GM12878 (cell line): Measurements from ENCODE around the gene LPGAT1. TPM values are rescaled to one million over a fixed set of nuclear protein-coding genes. Genes with fewer than 3 reads are reported as not detected.

ENCODE experiments used
- ATAC-seq: fragments of 200-7000 bp; cut with Tn5 transposase; 3 replicates; pipeline ENCODE4 v1.9.1; 2020; ENCODE audit warnings: mild to moderate bottlenecking, moderate library complexity
- BruUV-seq: library from RNA; stranded (reverse); fragments of 400-500 nt; replicated peaks from 2 replicates; lab custom pipeline; 2021; lab: Mats Ljungman, UMichigan
- CTCF ChIA-PET: fragments of 300-600 bp; sonication (Branson Sonifier 250); formaldehyde crosslinking; extraction: SDS; loops from one replicate; lab custom pipeline; 2021; ENCODE audit warnings: inconsistent platforms; lab: Yijun Ruan, JAX
- POLR2A ChIA-PET: fragments of 350-600 bp; formaldehyde crosslinking; extraction: SDS; loops from one replicate; lab custom pipeline; 2021; ENCODE audit warnings: inconsistent platforms; lab: Charles Lee
- RAD21 ChIA-PET: fragments of 300-600 bp; sonication (Branson Sonifier 250); formaldehyde crosslinking; loops from one replicate; lab custom pipeline; 2023; ENCODE audit warnings: antibody characterized with exemption; ENCODE audit not compliant: unreplicated experiment; lab: Charles Lee
- SMC1A ChIA-PET: fragments of 300-600 bp; sonication (Branson Sonifier 250); formaldehyde crosslinking; loops from one replicate; lab custom pipeline; 2023; ENCODE audit not compliant: unreplicated experiment, uncharacterized antibody; lab: Charles Lee
- DNase-seq: peaks from one replicate; pipeline ENCODE4 v3.0.0-alpha.2; 2011; ENCODE audit warnings: low read depth, low spot score
- FAIRE-seq: peaks from 3 replicates; lab custom pipeline; 2011; peaks lifted over from hg19 to GRCh38; lab: Jason Lieb, UNC
- H2AFZ ChIP-seq: 2 replicates; pipeline ENCODE4 v1.6.0; 2011; ENCODE audit warnings: low read depth, low read length, control low read depth; ENCODE audit not compliant: control insufficient read depth
- H3K27ac ChIP-seq: 2 replicates; pipeline ENCODE4 v1.5.1; 2011; ENCODE audit warnings: control low read depth; ENCODE audit not compliant: control insufficient read depth, insufficient read depth
- H3K27me3 ChIP-seq, 2 experiments: replicated peaks in 1 of 2; 2 replicates each; pipeline versions ENCODE4 v1.6.0 to v1.6.1; 2011; ENCODE audit warnings: low read length in 1 of 2; ENCODE audit not compliant: control insufficient read depth in 2 of 2, insufficient read depth in 2 of 2
- H3K36me3 ChIP-seq, 2 experiments: 2 replicates each; pipeline ENCODE4 v1.5.1; 2011; ENCODE audit warnings: low read length in 1 of 2; ENCODE audit not compliant: control insufficient read depth in 2 of 2, insufficient read depth in 2 of 2
- H3K4me1 ChIP-seq: 2 replicates; pipeline ENCODE4 v1.6.1; 2011; ENCODE audit warnings: mild to moderate bottlenecking, low read length, moderate library complexity, mixed read lengths; ENCODE audit not compliant: control insufficient read depth, insufficient read depth
- H3K4me2 ChIP-seq: 2 replicates; pipeline ENCODE4 v1.6.0; 2011; ENCODE audit warnings: control low read depth; ENCODE audit not compliant: control insufficient read depth, insufficient read depth
- H3K4me3 ChIP-seq: fragments of 200-600 bp; sonication (generic); 2 replicates; pipeline ENCODE4 v1.5.1; 2016
- H3K79me2 ChIP-seq: 2 replicates; pipeline ENCODE4 v1.6.0; 2011; ENCODE audit warnings: low read length; ENCODE audit not compliant: control insufficient read depth, insufficient read depth
- H3K9ac ChIP-seq: 2 replicates; pipeline ENCODE4 v1.8.0; 2011; ENCODE audit warnings: low read length, control low read depth, mixed read lengths; ENCODE audit not compliant: control insufficient read depth, insufficient read depth
- H3K9me3 ChIP-seq: replicated peaks from 3 replicates; pipeline ENCODE4 v1.5.1; 2011; ENCODE audit warnings: mild to moderate bottlenecking, low read length; ENCODE audit not compliant: control insufficient read depth, insufficient read depth
- H4K20me1 ChIP-seq: 2 replicates; pipeline ENCODE4 v1.6.0; 2011; ENCODE audit not compliant: control insufficient read depth, insufficient read depth
- ASH2L ChIP-seq: fragments of 300-600, 200-600 bp; sonication (generic); IDR thresholded peaks from 2 replicates; pipeline ENCODE4 v1.6.1; 2017; ENCODE audit warnings: low read depth, mild to moderate bottlenecking, borderline replicate concordance
- JUND ChIP-seq: IDR thresholded peaks from 2 replicates; pipeline ENCODE4 v1.6.1; 2012; ENCODE audit warnings: low read depth, mild to moderate bottlenecking, low read length, improper control_type of control experiment, moderate library complexity
- NFIC ChIP-seq: IDR thresholded peaks from 2 replicates; pipeline ENCODE4 v1.6.1; 2012; ENCODE audit warnings: low read depth, mild to moderate bottlenecking, inconsistent platforms, low read length, moderate library complexity
- ZBTB40 ChIP-seq: fragments of 450-650 bp; IDR thresholded peaks from 2 replicates; pipeline ENCODE4 v1.6.1; 2016; ENCODE audit warnings: mild to moderate bottlenecking, moderate library complexity, borderline replicate concordance
- ZNF24 ChIP-seq: fragments of 450-650 bp; IDR thresholded peaks from 2 replicates; pipeline ENCODE4 v1.6.1; 2017; ENCODE audit warnings: antibody characterized with exemption, mild to moderate bottlenecking
- ZNF384 ChIP-seq: IDR thresholded peaks from 2 replicates; pipeline ENCODE4 v1.6.1; 2012; ENCODE audit warnings: low read depth, mild to moderate bottlenecking, low read length, improper control_type of control experiment, borderline replicate concordance
- ZSCAN29 ChIP-seq: fragments of 450-650 bp; IDR thresholded peaks from 2 replicates; pipeline ENCODE4 v1.6.1; 2017; ENCODE audit warnings: mild to moderate bottlenecking, moderate library complexity
- WGBS: methylation state at CpG from one replicate; pipeline ENCODE4 v1.1.6; 2016; ENCODE audit warnings: low lambda C conversion rate; ENCODE audit not compliant: insufficient replicate concordance, insufficient coverage; ENCODE audit errors: missing lambda C conversion rate; 5-methylcytosine and 5-hydroxymethylcytosine counted together
- in situ Hi-C: fragments of 300-500 bp; cut with MboI; formaldehyde crosslinking; loops from 9 replicates; pipeline ENCODE4 v1.14.3; 2018; ENCODE audit warnings: mixed read lengths
- intact Hi-C: fragments of 100-400 bp; cut with micrococcal nuclease; formaldehyde crosslinking; loops from one replicate; pipeline ENCODE4 v1.14.2; 2022; ENCODE audit not compliant: unreplicated experiment
- polyA plus RNA-seq, 11 experiments: library from polyadenylated mRNA; depleted of rRNA in 4 of 11; unstranded in 6 of 11; stranded (reverse) in 5 of 11; fragments of >200 nt; fragmentation: Nextera tagmentation in 4 of 11; fragmentation: Illumina TruSeq in 1 of 11; extraction: Ambion mirVana in 4 of 11; extraction: Trizol in 1 of 11; gene quantifications; 1 replicate in 1 of 11; 2 replicates in 10 of 11; pipeline versions ENCODE4 v1.2.1 to v1.2.3, GENCODE V29; 2011 to 2016; ENCODE audit warnings: inconsistent platforms in 2 of 11, missing spikeins in 2 of 11, low read depth in 1 of 11
- total RNA-seq, 4 experiments: library from RNA; depleted of rRNA in 3 of 4; stranded (reverse); fragments of >200 nt in 3 of 4; fragmentation: Illumina TruSeq in 1 of 4; extraction: Trizol in 1 of 4; gene quantifications; 2 replicates each; pipeline versions ENCODE4 v1.2.1 to v1.2.3, GENCODE V29; 2013 to 2021
- TF ChIP-seq, protein P1 (sequence below): fragments of 450-650 bp; IDR thresholded peaks from 2 replicates; pipeline ENCODE4 v1.6.1; 2018; ENCODE audit warnings: borderline replicate concordance, mild to moderate bottlenecking; ENCODE audit not compliant: partially characterized antibody

The LPGAT1 gene
- total and polyA plus RNA-seq, 10 of the 15 experiments (the other 5 are each of a cell fraction or from before 2014, with no cell fraction given): 5.8 to 40.6 (median 19.2) TPM

DNA sequence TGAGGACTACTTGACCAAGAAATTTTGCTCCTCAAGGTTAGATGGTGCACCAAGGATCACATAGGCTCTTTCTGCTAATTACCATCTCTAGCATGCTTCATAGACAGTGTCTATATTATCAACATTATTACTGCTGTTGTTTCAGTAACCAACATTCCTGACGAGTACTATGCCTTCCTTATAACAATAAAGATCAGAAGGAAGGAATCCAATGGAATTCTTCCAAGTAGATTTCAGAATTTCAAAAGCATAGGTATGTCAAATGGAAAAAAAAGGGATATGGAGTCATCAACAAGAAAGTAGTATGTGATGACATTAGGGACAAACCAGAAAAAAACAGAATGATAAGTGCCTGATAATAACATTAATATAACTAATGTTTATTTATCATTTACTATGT lies 39.6 kb upstream of the LPGAT1 start:
- Histone ChIP-seq H3K79me2 (no peaks in the 10 kb centered on the region), H3K9ac (no peak overlapping the region), H3K4me3 (no peak overlapping the region), H3K4me2 (no peak overlapping the region), H2AFZ (no peak overlapping the region), H3K27me3 (no peaks in the 10 kb centered on the region), H3K27ac (no peak overlapping the region), H4K20me1 (no peaks in the 10 kb centered on the region), H3K4me1 (no peaks in the 10 kb centered on the region), H3K36me3 (no peaks in the 10 kb centered on the region), H3K9me3 (no peaks in the 10 kb centered on the region; the same call in 2 of the 3 replicates)
- no peak for ATAC-seq
- BruUV-seq: no TSS peak
- in situ Hi-C loops (no loop called here), intact Hi-C loops (no loop called here)
- CTCF ChIA-PET: no interaction called here
- no peak for FAIRE-seq
- 0% methylated on average over 1 of the region's 1 CpG for WGBS
- RAD21 ChIA-PET: no interaction called here
- SMC1A ChIA-PET: interaction anchor here (1.0 kb wide), 1 partner anchor 22 kb away, joined by 3 read pairs; no protein-coding TSS in a partner anchor
- POLR2A ChIA-PET: no interaction called here
- TF ChIP-seq ZNF24: no peak
- no peak for TF ChIP-seq ZSCAN29
- no peak for TF ChIP-seq ZBTB40
- TF ChIP-seq, protein P1, sequence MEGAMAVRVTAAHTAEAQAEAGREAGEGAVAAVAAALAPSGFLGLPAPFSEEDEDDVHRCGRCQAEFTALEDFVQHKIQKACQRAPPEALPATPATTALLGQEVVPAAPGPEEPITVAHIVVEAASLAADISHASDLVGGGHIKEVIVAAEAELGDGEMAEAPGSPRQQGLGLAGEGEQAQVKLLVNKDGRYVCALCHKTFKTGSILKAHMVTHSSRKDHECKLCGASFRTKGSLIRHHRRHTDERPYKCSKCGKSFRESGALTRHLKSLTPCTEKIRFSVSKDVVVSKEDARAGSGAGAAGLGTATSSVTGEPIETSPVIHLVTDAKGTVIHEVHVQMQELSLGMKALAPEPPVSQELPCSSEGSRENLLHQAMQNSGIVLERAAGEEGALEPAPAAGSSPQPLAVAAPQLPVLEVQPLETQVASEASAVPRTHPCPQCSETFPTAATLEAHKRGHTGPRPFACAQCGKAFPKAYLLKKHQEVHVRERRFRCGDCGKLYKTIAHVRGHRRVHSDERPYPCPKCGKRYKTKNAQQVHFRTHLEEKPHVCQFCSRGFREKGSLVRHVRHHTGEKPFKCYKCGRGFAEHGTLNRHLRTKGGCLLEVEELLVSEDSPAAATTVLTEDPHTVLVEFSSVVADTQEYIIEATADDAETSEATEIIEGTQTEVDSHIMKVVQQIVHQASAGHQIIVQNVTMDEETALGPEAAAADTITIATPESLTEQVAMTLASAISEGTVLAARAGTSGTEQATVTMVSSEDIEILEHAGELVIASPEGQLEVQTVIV: no peak
- no peak for TF ChIP-seq ZNF384
- no peak for TF ChIP-seq ASH2L
- no peak for TF ChIP-seq NFIC
- TF ChIP-seq JUND: no peak
- DNase-seq: no peak
